ENCODE measurements around the gene ZNF493.

ZNF493 gene

DNA sequence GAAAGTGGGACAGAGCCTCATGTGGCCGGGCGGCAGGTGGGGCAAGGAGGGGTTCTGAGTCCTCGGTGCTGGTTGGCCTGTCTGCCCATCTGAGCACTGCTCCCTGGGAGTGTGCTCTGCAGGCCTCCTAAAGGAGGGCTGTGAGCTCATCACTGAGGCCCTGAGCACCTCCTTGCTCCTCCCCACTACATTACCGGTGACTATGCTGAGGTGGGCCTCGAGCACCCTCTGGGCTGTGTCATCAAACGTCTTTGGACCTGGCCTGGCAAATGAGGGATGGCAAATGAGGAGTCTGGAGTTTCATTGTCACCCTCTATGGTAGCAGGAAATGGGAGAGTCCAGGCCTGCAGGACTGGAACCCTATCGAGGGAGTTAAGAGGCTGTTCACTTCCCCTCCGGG, 69.7 kb downstream of the ZNF493 start:
- TF ChIP-seq CTCF (IDR thresholded peaks at IDR 0.05; ENCODE audit: insufficient read depth, low read length, poor library complexity, severe bottlenecking) (no peak), EZH2phosphoT487 (conservative IDR thresholded peaks at IDR 0.05; ENCODE audit: low read length) (no peak)
- Histone ChIP-seq H4K20me1 (ENCODE audit: low read depth, low read length) (no peaks in the 10 kb centered on the region), H3K36me3 (ENCODE audit: low read length) (no peaks in the 10 kb centered on the region), H3K27ac (ENCODE audit: low read depth, low read length) (no peak overlapping the region), H3K9me3 (ENCODE audit: insufficient read depth, low read length) (no peaks in the 10 kb centered on the region), H3K9ac (ENCODE audit: low read length) (no peak overlapping the region), H3K79me2 (ENCODE audit: insufficient read depth, low read length) (peaks cover 14% of the 10 kb centered on the region; the same call in 1 of the 2 replicates), H3K9me2 (replicated peaks; ENCODE audit: insufficient read depth, low read length) (no peaks in the 10 kb centered on the region), H2AFZ (ENCODE audit: low read depth, low read length, severe bottlenecking) (no peak overlapping the region), H3K4me3 (ENCODE audit: insufficient read depth, low read length, poor library complexity, severe bottlenecking) (no peak overlapping the region), H3F3A (ENCODE audit: insufficient read depth) (no peaks in the 10 kb centered on the region), H3K27me3 (ENCODE audit: low read length) (no peaks in the 10 kb centered on the region), H3K4me2 (ENCODE audit: low read depth, low read length, poor library complexity, severe bottlenecking) (no peak overlapping the region)

GRCh38 chr19:21468791-21469190, 71.9 kb downstream of the ZNF493 start:
- H3K4me3 ChIP-seq (ENCODE audit: insufficient read depth, low read length, poor library complexity, severe bottlenecking), result no peak overlapping the region
- no peak overlapping the region for H3K4me2 ChIP-seq (ENCODE audit: low read depth, low read length, poor library complexity, severe bottlenecking)
- TF ChIP-seq CTCF (IDR thresholded peaks at IDR 0.05; ENCODE audit: insufficient read depth, low read length, poor library complexity, severe bottlenecking) (no peak), EZH2phosphoT487 (conservative IDR thresholded peaks at IDR 0.05; ENCODE audit: low read length) (no peak)
- no peaks in the 10 kb centered on the region for H3K36me3 ChIP-seq (ENCODE audit: low read length)
- H3K9me3 ChIP-seq (ENCODE audit: insufficient read depth, low read length), result no peaks in the 10 kb centered on the region
- no peaks in the 10 kb centered on the region for H3K27me3 ChIP-seq (ENCODE audit: low read length)
- no peaks in the 10 kb centered on the region for H3K9me2 ChIP-seq (replicated peaks; ENCODE audit: insufficient read depth, low read length)
- no peaks in the 10 kb centered on the region for H3F3A ChIP-seq (ENCODE audit: insufficient read depth)
- H3K9ac ChIP-seq (ENCODE audit: low read length), result no peak overlapping the region
- H2AFZ ChIP-seq (ENCODE audit: low read depth, low read length, severe bottlenecking), result peak overlapping the region; percentile 51
- no peaks in the 10 kb centered on the region for H4K20me1 ChIP-seq (ENCODE audit: low read depth, low read length)
- no peaks in the 10 kb centered on the region for H3K79me2 ChIP-seq (ENCODE audit: insufficient read depth, low read length)
- H3K27ac ChIP-seq (ENCODE audit: low read depth, low read length), result no peak overlapping the region

GRCh38 chr19:21472507-21472906, 75.6 kb downstream of the ZNF493 start:
- Histone ChIP-seq H3F3A (ENCODE audit: insufficient read depth) (no peaks in the 10 kb centered on the region), H2AFZ (ENCODE audit: low read depth, low read length, severe bottlenecking) (no peak overlapping the region), H3K4me3 (ENCODE audit: insufficient read depth, low read length, poor library complexity, severe bottlenecking) (no peak overlapping the region), H3K27ac (ENCODE audit: low read depth, low read length) (no peak overlapping the region), H3K4me2 (ENCODE audit: low read depth, low read length, poor library complexity, severe bottlenecking) (no peak overlapping the region), H3K27me3 (ENCODE audit: low read length) (no peaks in the 10 kb centered on the region), H3K36me3 (ENCODE audit: low read length) (no peaks in the 10 kb centered on the region), H3K79me2 (ENCODE audit: insufficient read depth, low read length) (no peaks in the 10 kb centered on the region), H4K20me1 (ENCODE audit: low read depth, low read length) (no peaks in the 10 kb centered on the region), H3K9ac (ENCODE audit: low read length) (no peak overlapping the region), H3K9me3 (ENCODE audit: insufficient read depth, low read length) (no peaks in the 10 kb centered on the region), H3K9me2 (replicated peaks; ENCODE audit: insufficient read depth, low read length) (no peaks in the 10 kb centered on the region)
- TF ChIP-seq CTCF (IDR thresholded peaks at IDR 0.05; ENCODE audit: insufficient read depth, low read length, poor library complexity, severe bottlenecking) (no peak), EZH2phosphoT487 (conservative IDR thresholded peaks at IDR 0.05; ENCODE audit: low read length) (no peak)

All from SU-DHL-6 (cell line).